Loucy (cell line): ENCODE results near the gene HEG1.
"Not testable (repeated sequence)": the region's sequence is repeated elsewhere in the genome, so short reads cannot be mapped to it uniquely, and the experiment has no call there.

Experiments used
- H2AFZ ChIP-seq: fragments of 200-600 bp; sonication (generic); 2 replicates; pipeline ENCODE4 v1.6.0; 2016; ENCODE audit warnings: antibody characterized with exemption, mild to moderate bottlenecking, low read length, moderate library complexity
- H3F3A ChIP-seq: fragments of 200-600 bp; 2 replicates; pipeline ENCODE4 v1.6.0; 2016; ENCODE audit warnings: antibody characterized with exemption, low read depth, mild to moderate bottlenecking
- H3K27me3 ChIP-seq: fragments of 200-600 bp; sonication (generic); 2 replicates; pipeline ENCODE4 v1.6.1; 2014; ENCODE audit warnings: low read length, mild to moderate bottlenecking; ENCODE audit not compliant: insufficient read depth, poor library complexity, severe bottlenecking
- H3K36me3 ChIP-seq: fragments of 200-600 bp; sonication (generic); 2 replicates; pipeline ENCODE4 v1.6.1; 2016; ENCODE audit warnings: low read length; ENCODE audit not compliant: insufficient read depth
- H3K4me1 ChIP-seq: fragments of 200-600 bp; sonication (generic); 2 replicates; pipeline ENCODE4 v1.5.1; 2014; ENCODE audit warnings: low read length, mild to moderate bottlenecking; ENCODE audit not compliant: insufficient read depth, poor library complexity, severe bottlenecking
- H3K4me2 ChIP-seq: fragments of 200-600 bp; sonication (generic); 2 replicates; pipeline ENCODE4 v1.6.0; 2014; ENCODE audit warnings: antibody characterized with exemption, low read length, low read depth, mild to moderate bottlenecking; ENCODE audit not compliant: poor library complexity, severe bottlenecking
- H3K4me3 ChIP-seq: fragments of 200-600 bp; sonication (generic); 2 replicates; pipeline ENCODE4 v1.5.1; 2014; ENCODE audit warnings: low read length, mild to moderate bottlenecking, mixed read lengths; ENCODE audit not compliant: poor library complexity, severe bottlenecking
- H3K79me2 ChIP-seq: fragments of 200-600 bp; sonication (generic); 2 replicates; pipeline ENCODE4 v1.6.1; 2014; ENCODE audit warnings: low read length; ENCODE audit not compliant: insufficient read depth
- H3K9ac ChIP-seq: fragments of 200-600 bp; sonication (generic); 2 replicates; pipeline ENCODE4 v1.6.0; 2014; ENCODE audit warnings: mild to moderate bottlenecking, low read depth, low read length, moderate library complexity; ENCODE audit not compliant: poor library complexity, severe bottlenecking
- H3K9me2 ChIP-seq: fragments of 200-600 bp; sonication (generic); replicated peaks from 2 replicates; pipeline ENCODE4 v1.6.1; 2016; ENCODE audit warnings: low read depth, low read length, mixed read lengths
- H3K9me3 ChIP-seq: fragments of 200-600 bp; sonication (generic); 2 replicates; pipeline ENCODE4 v1.6.1; 2014; ENCODE audit warnings: mild to moderate bottlenecking, antibody characterized with exemption, low read length, low read depth; ENCODE audit not compliant: insufficient read depth
- H4K20me1 ChIP-seq: fragments of 200-600 bp; sonication (generic); 2 replicates; pipeline ENCODE4 v1.6.0; 2014; ENCODE audit warnings: antibody characterized with exemption, low read length, mild to moderate bottlenecking; ENCODE audit not compliant: insufficient read depth, poor library complexity, severe bottlenecking
- CTCF ChIP-seq: fragments of 200-600 bp; sonication (generic); conservative IDR thresholded peaks from 2 replicates; pipeline ENCODE4 v1.5.1; 2014; ENCODE audit warnings: mild to moderate bottlenecking, antibody characterized with exemption, low read length
- EZH2phosphoT487 ChIP-seq: fragments of 200-600 bp; IDR thresholded peaks from 2 replicates; pipeline ENCODE4 v1.6.1; 2018; ENCODE audit warnings: antibody characterized with exemption, mild to moderate bottlenecking, moderate library complexity, borderline replicate concordance

Gene HEG1

GRCh38 chr3:124962403-124962940 is 93.3 kb downstream of the HEG1 start:
- Histone ChIP-seq H3K4me3 (no peak overlapping the region), H3K9ac (no peak overlapping the region), H3K4me2 (no peak overlapping the region), H3F3A (no peaks in the 10 kb centered on the region), H3K79me2 (no peaks in the 10 kb centered on the region), H3K9me2 (no peaks in the 10 kb centered on the region), H2AFZ (no peak overlapping the region), H3K36me3 (no peaks in the 10 kb centered on the region), H4K20me1 (no peaks in the 10 kb centered on the region), H3K9me3 (no peaks in the 10 kb centered on the region), H3K27me3 (no peaks in the 10 kb centered on the region), H3K4me1 (no peaks in the 10 kb centered on the region)
- no peak for TF ChIP-seq CTCF
- TF ChIP-seq EZH2phosphoT487: no peak

DNA sequence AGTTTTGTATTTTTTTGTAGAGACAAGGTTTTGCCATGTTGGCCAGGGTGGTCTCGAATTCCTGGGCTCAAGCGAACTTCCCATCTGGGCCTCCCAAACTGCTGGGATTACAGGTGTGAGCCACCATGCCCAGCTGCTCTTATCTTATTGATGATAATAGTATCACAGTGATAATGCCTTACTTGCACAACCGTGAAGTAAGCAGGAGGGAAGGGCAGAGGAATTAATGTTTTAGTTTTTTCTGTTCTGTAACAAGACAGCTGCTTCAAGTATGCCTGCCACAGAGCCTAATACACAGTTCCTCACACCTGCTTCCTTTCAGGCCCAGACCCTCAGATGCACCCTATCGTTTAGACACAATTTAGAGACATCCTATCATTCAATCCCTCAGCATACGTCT is 95.1 kb downstream of the HEG1 start:
- H3K79me2 ChIP-seq: no peaks in the 10 kb centered on the region
- no peak overlapping the region for H3K4me3 ChIP-seq
- no peaks in the 10 kb centered on the region for H3K36me3 ChIP-seq
- H2AFZ ChIP-seq: no peak overlapping the region
- H3K27me3 ChIP-seq: no peaks in the 10 kb centered on the region
- no peak overlapping the region for H3K9ac ChIP-seq
- no peaks in the 10 kb centered on the region for H3K9me2 ChIP-seq
- H3F3A ChIP-seq: no peaks in the 10 kb centered on the region
- H3K4me2 ChIP-seq: no peak overlapping the region
- H3K9me3 ChIP-seq: no peaks in the 10 kb centered on the region
- TF ChIP-seq EZH2phosphoT487 (no peak), CTCF (no peak)
- no peaks in the 10 kb centered on the region for H3K4me1 ChIP-seq
- H4K20me1 ChIP-seq: no peaks in the 10 kb centered on the region

GRCh38 chr3:124960105-124960504 is 95.7 kb downstream of the HEG1 start:
- Histone ChIP-seq H3K4me2 (no peak overlapping the region), H3F3A (no peaks in the 10 kb centered on the region)

GRCh38 chr3:124957951-124958350 is 97.8 kb downstream of the HEG1 start:
- not testable (repeated sequence) for H3K4me1 ChIP-seq, H3F3A ChIP-seq, H3K4me3 ChIP-seq, H4K20me1 ChIP-seq, H3K9me3 ChIP-seq, H3K4me2 ChIP-seq, H3K9ac ChIP-seq, H3K27me3 ChIP-seq, H2AFZ ChIP-seq, H3K36me3 ChIP-seq, H3K79me2 ChIP-seq, H3K9me2 ChIP-seq

More at GRCh38 chr3:124960105-124960504, 95.7 kb downstream of the HEG1 start:
- Histone ChIP-seq H3K9ac (no peak overlapping the region), H3K79me2 (no peaks in the 10 kb centered on the region), H4K20me1 (no peaks in the 10 kb centered on the region), H3K4me3 (no peak overlapping the region), H3K9me2 (no peaks in the 10 kb centered on the region), H3K36me3 (no peaks in the 10 kb centered on the region), H2AFZ (no peak overlapping the region), H3K4me1 (no peaks in the 10 kb centered on the region), H3K9me3 (no peaks in the 10 kb centered on the region), H3K27me3 (no peaks in the 10 kb centered on the region)
- no peak for TF ChIP-seq CTCF
- no peak for TF ChIP-seq EZH2phosphoT487
